Measurements from ENCODE around the gene HORMAD2. TPM values are rescaled to one million over a fixed set of nuclear protein-coding genes. Genes with fewer than 3 reads are reported as not detected.
"Not testable (repeated sequence)": the region's sequence is repeated elsewhere in the genome, so short reads cannot be mapped to it uniquely, and the experiment has no call there.

HORMAD2 gene
- total RNA-seq, 1 donor from 2014 or later: 1.5 TPM

- DNase-seq (ENCODE audit: low spot score) (no peak), ATAC-seq (no peak)
These were observed 25.5 kb upstream of the HORMAD2 start for GRCh38 chr22:30054764-30055069.

- no peak for DNase-seq (ENCODE audit: low spot score)
- ATAC-seq: no peak
These were observed 24.2 kb upstream of the HORMAD2 start for GRCh38 chr22:30056015-30056414.

GRCh38 chr22:30057375-30057774 lies 22.9 kb upstream of the HORMAD2 start:
- DNase-seq (ENCODE audit: low spot score): no peak
- ATAC-seq: no peak

GRCh38 chr22:30059346-30060020 lies 20.8 kb upstream of the HORMAD2 start:
- not testable (repeated sequence) for ATAC-seq; DNase-seq (ENCODE audit: low spot score)

GRCh38 chr22:30061094-30061493 lies 19.2 kb upstream of the HORMAD2 start:
- not testable (repeated sequence) for DNase-seq (ENCODE audit: low spot score); ATAC-seq

GRCh38 chr22:30062259-30062658 lies 18.0 kb upstream of the HORMAD2 start:
- ATAC-seq (no peak), DNase-seq (ENCODE audit: low spot score) (no peak)

- DNase-seq (ENCODE audit: low spot score): no peak
- no peak for ATAC-seq
These were observed 17.3 kb upstream of the HORMAD2 start for GRCh38 chr22:30062950-30063349.

GRCh38 chr22:30064172-30064571 lies 16.1 kb upstream of the HORMAD2 start:
- DNase-seq (ENCODE audit: low spot score): no peak
- ATAC-seq: no peak

- no peak for ATAC-seq
- no peak for DNase-seq (ENCODE audit: low spot score)
These were observed 6.5 kb upstream of the HORMAD2 start for GRCh38 chr22:30073743-30074142.

- no peak for DNase-seq (ENCODE audit: low spot score)
- no peak for ATAC-seq
These were observed 6.1 kb upstream of the HORMAD2 start for GRCh38 chr22:30074147-30074546.

- DNase-seq (ENCODE audit: low spot score) (no peak), ATAC-seq (no peak)
These were observed 5.3 kb upstream of the HORMAD2 start for GRCh38 chr22:30074994-30075393.

GRCh38 chr22:30077279-30077880 lies 2.9 kb upstream of the HORMAD2 start:
- DNase-seq (ENCODE audit: low spot score) (no peak), ATAC-seq (no peak)

GRCh38 chr22:30078320-30079311 lies 1.6 kb upstream of the HORMAD2 start:
- peak; percentile 53 for DNase-seq (ENCODE audit: low spot score)

GRCh38 chr22:30080805-30081204 lies 541 bp downstream of the HORMAD2 start:
- peak; percentile 85 for DNase-seq (ENCODE audit: low spot score)
- peak; percentile 64 for ATAC-seq

More at GRCh38 chr22:30078320-30079311, 1.6 kb upstream of the HORMAD2 start:
- ATAC-seq: no peak

- ATAC-seq (no peak), DNase-seq (ENCODE audit: low spot score) (no peak)
These were observed 6.2 kb downstream of the HORMAD2 start for GRCh38 chr22:30086496-30086895.

- not testable (repeated sequence) for ATAC-seq; DNase-seq (ENCODE audit: low spot score)
These were observed 6.8 kb downstream of the HORMAD2 start for GRCh38 chr22:30087037-30087436.

- ATAC-seq: no peak
These were observed 7.3 kb downstream of the HORMAD2 start for GRCh38 chr22:30087611-30088010.

GRCh38 chr22:30088468-30088867 lies 8.2 kb downstream of the HORMAD2 start:
- DNase-seq (ENCODE audit: low spot score) (no peak), ATAC-seq (no peak)

More at GRCh38 chr22:30087611-30088010, 7.3 kb downstream of the HORMAD2 start:
- DNase-seq (ENCODE audit: low spot score): no peak

GRCh38 chr22:30089655-30089974 lies 9.4 kb downstream of the HORMAD2 start:
- DNase-seq (ENCODE audit: low spot score) (no peak), ATAC-seq (peak; percentile 34)

- no peak for ATAC-seq
- DNase-seq (ENCODE audit: low spot score): no peak
These were observed 12.4 kb downstream of the HORMAD2 start for GRCh38 chr22:30092686-30093085.

- ATAC-seq (no peak), DNase-seq (ENCODE audit: low spot score) (no peak)
These were observed 14.5 kb downstream of the HORMAD2 start for GRCh38 chr22:30094804-30095203.

GRCh38 chr22:30097861-30098260 lies 17.6 kb downstream of the HORMAD2 start:
- DNase-seq (ENCODE audit: low spot score) (no peak), ATAC-seq (no peak)

Measured in left lobe of liver (tissue), 2 donors.